MM.1S (cell line): Measurements from ENCODE around the gene ADTRP.

Source experiments
- DNase-seq: peaks from one replicate; pipeline ENCODE4 v3.0.0-alpha.2; 2015
- H2AFZ ChIP-seq: fragments of 300-600 bp; sonication (generic); 2 replicates; pipeline ENCODE4 v1.6.0; 2016; ENCODE audit warnings: antibody characterized with exemption, low read length
- H3F3A ChIP-seq: fragments of 300-600 bp; sonication (generic); 2 replicates; pipeline ENCODE4 v1.6.1; 2016; ENCODE audit warnings: mild to moderate bottlenecking, antibody characterized with exemption, low read length, moderate library complexity, mixed read lengths; ENCODE audit not compliant: insufficient read depth
- H3K27ac ChIP-seq: fragments of 300-600 bp; sonication (generic); 2 replicates; pipeline ENCODE4 v1.5.1; 2016; ENCODE audit warnings: mild to moderate bottlenecking, low read length
- H3K27me3 ChIP-seq: fragments of 300-600 bp; sonication (generic); replicated peaks from 2 replicates; pipeline ENCODE4 v1.6.0; 2016; ENCODE audit warnings: low read length; ENCODE audit not compliant: insufficient read depth
- H3K36me3 ChIP-seq: fragments of 300-600 bp; sonication (generic); replicated peaks from 2 replicates; pipeline ENCODE4 v1.6.1; 2016; ENCODE audit warnings: mild to moderate bottlenecking, low read length, mixed read lengths; ENCODE audit not compliant: insufficient read depth
- H3K4me1 ChIP-seq: fragments of 300-600 bp; sonication (generic); 2 replicates; pipeline ENCODE4 v1.6.1; 2016; ENCODE audit warnings: low read length, mixed read lengths
- H3K4me2 ChIP-seq: fragments of 300-600 bp; sonication (generic); 2 replicates; pipeline ENCODE4 v1.6.0; 2016; ENCODE audit warnings: low read depth, low read length
- H3K4me3 ChIP-seq: fragments of 300-600 bp; sonication (generic); 2 replicates; pipeline ENCODE4 v1.5.1; 2016; ENCODE audit warnings: low read length, mixed read lengths
- H3K79me2 ChIP-seq: fragments of 300-600 bp; sonication (generic); 2 replicates; pipeline ENCODE4 v1.6.1; 2016; ENCODE audit warnings: mixed run types, low read length, mixed read lengths
- H3K9ac ChIP-seq: fragments of 300-600 bp; sonication (generic); 2 replicates; pipeline ENCODE4 v1.6.1; 2016; ENCODE audit warnings: low read length, mixed read lengths
- H3K9me2 ChIP-seq: fragments of 300-600 bp; sonication (generic); replicated peaks from 2 replicates; pipeline ENCODE4 v1.6.1; 2016; ENCODE audit warnings: mild to moderate bottlenecking, low read length, mixed read lengths; ENCODE audit not compliant: insufficient read depth
- H3K9me3 ChIP-seq: fragments of 300-600 bp; sonication (generic); replicated peaks from 2 replicates; pipeline ENCODE4 v1.6.1; 2016; ENCODE audit warnings: mild to moderate bottlenecking, low read length, mixed read lengths; ENCODE audit not compliant: insufficient read depth
- H4K20me1 ChIP-seq: fragments of 300-600 bp; sonication (generic); 2 replicates; pipeline ENCODE4 v1.6.1; 2016; ENCODE audit warnings: mild to moderate bottlenecking, low read length, moderate library complexity, mixed read lengths; ENCODE audit not compliant: insufficient read depth
- CTCF ChIP-seq: fragments of 300-600 bp; sonication (generic); IDR thresholded peaks from 2 replicates; pipeline ENCODE4 v1.5.1; 2016; ENCODE audit warnings: antibody characterized with exemption, low read length, mixed read lengths
- EZH2 ChIP-seq: fragments of 300-600 bp; sonication (generic); optimal IDR thresholded peaks from 2 replicates; pipeline ENCODE3; 2017; ENCODE audit warnings: low read depth, mild to moderate bottlenecking, antibody characterized with exemption, low read length, mixed read lengths
- EZH2phosphoT487 ChIP-seq: fragments of 300-600 bp; sonication (generic); IDR thresholded peaks from 2 replicates; pipeline ENCODE4 v1.6.1; 2018; ENCODE audit warnings: antibody characterized with exemption, low read length

The ADTRP gene

GRCh38 chr6:11700118-11700718, 78.4 kb downstream of the ADTRP start:
- no peaks in the 10 kb centered on the region for H3K9me2 ChIP-seq
- H3K4me2 ChIP-seq = peak overlapping the region; percentile 36; the same call in 1 of the 2 replicates
- H3K4me3 ChIP-seq = no peak overlapping the region
- no peaks in the 10 kb centered on the region for H3K79me2 ChIP-seq
- H4K20me1 ChIP-seq = no peaks in the 10 kb centered on the region
- H3K4me1 ChIP-seq = peaks cover 3% of the 10 kb centered on the region; the same call in 1 of the 2 replicates
- no peaks in the 10 kb centered on the region for H3F3A ChIP-seq
- H3K27ac ChIP-seq = no peak overlapping the region
- H3K36me3 ChIP-seq = no peaks in the 10 kb centered on the region
- H3K9ac ChIP-seq = peak overlapping the region; percentile 39; the same call in 1 of the 2 replicates
- H2AFZ ChIP-seq = 0 out of 2 replicates have a peak overlapping the region, but pooled peaks have one; percentile 52
- DNase-seq = peak; percentile 74
- TF ChIP-seq EZH2 (no peak), EZH2phosphoT487 (no peak), CTCF (peak; percentile 40)
- H3K9me3 ChIP-seq = no peaks in the 10 kb centered on the region
- no peaks in the 10 kb centered on the region for H3K27me3 ChIP-seq

GRCh38 chr6:11699576-11699975, 79.0 kb downstream of the ADTRP start:
- peaks cover 3% of the 10 kb centered on the region; the same call in 1 of the 2 replicates for H3K4me1 ChIP-seq
- peak overlapping the region; percentile 39; the same call in 1 of the 2 replicates for H3K9ac ChIP-seq
- H3K27ac ChIP-seq = no peak overlapping the region
- no peaks in the 10 kb centered on the region for H3K36me3 ChIP-seq
- H2AFZ ChIP-seq = 0 out of 2 replicates have a peak overlapping the region, but pooled peaks have one; percentile 52
- TF ChIP-seq EZH2 (no peak), CTCF (no peak), EZH2phosphoT487 (no peak)
- no peak for DNase-seq
- H3K4me3 ChIP-seq = no peak overlapping the region
- H3K9me3 ChIP-seq = no peaks in the 10 kb centered on the region
- H3K27me3 ChIP-seq = no peaks in the 10 kb centered on the region
- H3K79me2 ChIP-seq = no peaks in the 10 kb centered on the region
- H3K9me2 ChIP-seq = no peaks in the 10 kb centered on the region
- H3F3A ChIP-seq = no peaks in the 10 kb centered on the region
- no peaks in the 10 kb centered on the region for H4K20me1 ChIP-seq
- H3K4me2 ChIP-seq = no peak overlapping the region

GRCh38 chr6:11692451-11693376, 85.9 kb downstream of the ADTRP start:
- Histone ChIP-seq H3K27me3 (no peaks in the 10 kb centered on the region), H3K4me3 (no peak overlapping the region), H2AFZ (no peak overlapping the region), H3K9ac (no peak overlapping the region), H3K36me3 (no peaks in the 10 kb centered on the region), H3K9me3 (no peaks in the 10 kb centered on the region), H3K4me1 (no peaks in the 10 kb centered on the region), H3K9me2 (no peaks in the 10 kb centered on the region), H3K79me2 (no peaks in the 10 kb centered on the region), H4K20me1 (no peaks in the 10 kb centered on the region), H3K4me2 (no peak overlapping the region), H3K27ac (no peak overlapping the region), H3F3A (no peaks in the 10 kb centered on the region)
- TF ChIP-seq EZH2phosphoT487 (no peak), EZH2 (no peak), CTCF (no peak)
- DNase-seq = no peak
